ENCODE data around the gene GUCY1A2. TPM values are rescaled to one million over a fixed set of nuclear protein-coding genes. Genes with fewer than 3 reads are reported as not detected.

GUCY1A2 gene
- total RNA-seq, 2 donors from 2014 or later, result 3.7 to 5.3 TPM

GRCh38 chr11:106770489-106771085 is 247.7 kb downstream of the GUCY1A2 start:
- Mint-ChIP-seq H3K27me3 (ENCODE audit: insufficient read depth) (no peaks in the 10 kb centered on the region), H3K4me1 (peaks cover 5% of the 10 kb centered on the region), H3K4me3 (no peak overlapping the region), H3K27ac (no peak overlapping the region), H3K9me3 (no peaks in the 10 kb centered on the region), H3K36me3 (ENCODE audit: low read depth) (no peaks in the 10 kb centered on the region)
- Histone ChIP-seq H3K4me1 (ENCODE audit: control insufficient read depth, insufficient read depth, low read length) (peaks cover under 1% of the 10 kb centered on the region), H3K27me3 (ENCODE audit: control insufficient read depth, insufficient read depth, low read length, poor library complexity, severe bottlenecking) (no peaks in the 10 kb centered on the region), H3K27ac (ENCODE audit: low read depth, low read length) (no peak overlapping the region), H3K9me3 (ENCODE audit: control insufficient read depth, low read length) (no peaks in the 10 kb centered on the region), H3K4me3 (ENCODE audit: low read length) (no peak overlapping the region), H3K36me3 (ENCODE audit: control insufficient read depth, insufficient read depth, low read length) (no peaks in the 10 kb centered on the region), H3K9ac (ENCODE audit: extremely low read depth, low read length, poor library complexity, severe bottlenecking) (no peak overlapping the region)
- DNase-seq, result no peak
- no peak for TF ChIP-seq CTCF (conservative IDR thresholded peaks at IDR 0.05)

GRCh38 chr11:106765469-106766258 is 252.6 kb downstream of the GUCY1A2 start:
- no peak for TF ChIP-seq CTCF (conservative IDR thresholded peaks at IDR 0.05)
- no peak overlapping the region for H3K4me3 ChIP-seq (ENCODE audit: low read length)
- DNase-seq, result no peak
- H3K27me3 ChIP-seq (ENCODE audit: control insufficient read depth, insufficient read depth, low read length, poor library complexity, severe bottlenecking), result no peaks in the 10 kb centered on the region
- peaks cover 13% of the 10 kb centered on the region for H3K4me1 Mint-ChIP-seq
- no peaks in the 10 kb centered on the region for H3K27me3 Mint-ChIP-seq (ENCODE audit: insufficient read depth)
- H3K27ac ChIP-seq (ENCODE audit: low read depth, low read length), result no peak overlapping the region
- H3K27ac Mint-ChIP-seq, result peak overlapping the region; percentile 84
- 77% methylated on average over 2 of the region's 2 CpGs; no CpG with 5 or more reads in 1 of the 2 experiments for WGBS, 2 experiments (ENCODE audit: insufficient coverage in 1 of 2, insufficient read length in 1 of 2)
- H3K36me3 Mint-ChIP-seq (ENCODE audit: low read depth), result no peaks in the 10 kb centered on the region
- H3K9me3 ChIP-seq (ENCODE audit: control insufficient read depth, low read length), result no peaks in the 10 kb centered on the region
- H3K36me3 ChIP-seq (ENCODE audit: control insufficient read depth, insufficient read depth, low read length), result no peaks in the 10 kb centered on the region
- peaks cover 2% of the 10 kb centered on the region for H3K4me1 ChIP-seq (ENCODE audit: control insufficient read depth, insufficient read depth, low read length)
- H3K9ac ChIP-seq (ENCODE audit: extremely low read depth, low read length, poor library complexity, severe bottlenecking), result no peak overlapping the region
- H3K9me3 Mint-ChIP-seq, result no peaks in the 10 kb centered on the region
- no peak overlapping the region for H3K4me3 Mint-ChIP-seq

GRCh38 chr11:106763501-106763900 is 254.8 kb downstream of the GUCY1A2 start:
- peaks cover 2% of the 10 kb centered on the region for H3K4me1 ChIP-seq (ENCODE audit: control insufficient read depth, insufficient read depth, low read length)
- no peak overlapping the region for H3K4me3 ChIP-seq (ENCODE audit: low read length)
- Mint-ChIP-seq H3K27me3 (ENCODE audit: insufficient read depth) (no peaks in the 10 kb centered on the region), H3K9me3 (no peaks in the 10 kb centered on the region), H3K27ac (no peak overlapping the region), H3K4me1 (peaks cover 16% of the 10 kb centered on the region), H3K4me3 (no peak overlapping the region), H3K36me3 (ENCODE audit: low read depth) (no peaks in the 10 kb centered on the region)
- no peak for TF ChIP-seq CTCF (conservative IDR thresholded peaks at IDR 0.05)
- no peaks in the 10 kb centered on the region for H3K9me3 ChIP-seq (ENCODE audit: control insufficient read depth, low read length)
- no peaks in the 10 kb centered on the region for H3K36me3 ChIP-seq (ENCODE audit: control insufficient read depth, insufficient read depth, low read length)
- 90 to 100% methylated on average over 1 to 3 of the region's 3 CpGs for WGBS, 2 experiments (ENCODE audit: insufficient coverage in 1 of 2, insufficient read length in 1 of 2)
- no peak overlapping the region for H3K27ac ChIP-seq (ENCODE audit: low read depth, low read length)
- DNase-seq, result no peak
- no peak overlapping the region for H3K9ac ChIP-seq (ENCODE audit: extremely low read depth, low read length, poor library complexity, severe bottlenecking)
- H3K27me3 ChIP-seq (ENCODE audit: control insufficient read depth, insufficient read depth, low read length, poor library complexity, severe bottlenecking), result no peaks in the 10 kb centered on the region

All from endodermal cell (in vitro differentiated cells).